ENCODE data around the gene TUBAL3. TPM values are rescaled to one million over a fixed set of nuclear protein-coding genes. Genes with fewer than 3 reads are reported as not detected.

TUBAL3 gene
- polyA plus RNA-seq, 1 donor (not counting 4 experiments of a cell fraction or from before 2014, with no cell fraction given), result 2.6 TPM

DNA sequence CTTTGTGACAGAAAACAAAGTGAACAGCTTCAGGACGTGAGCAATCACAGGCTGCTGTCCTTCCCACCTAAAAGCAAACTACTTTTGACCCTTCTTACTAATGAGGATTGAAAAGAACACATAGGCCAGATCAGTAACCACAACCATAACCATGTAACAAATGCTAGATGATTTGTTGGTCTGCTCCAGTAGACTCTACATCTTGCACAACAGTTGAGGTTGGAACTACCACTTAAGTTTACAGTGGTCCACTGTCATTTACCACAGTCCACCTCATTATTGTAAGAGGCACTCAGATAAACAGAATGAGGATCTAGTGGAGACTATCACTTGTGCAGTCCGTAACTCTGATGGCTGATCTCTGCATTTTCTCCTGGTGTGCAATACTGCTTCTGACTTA lies 35.6 kb upstream of the TUBAL3 start:
- no peaks in the 10 kb centered on the region for H4K20me1 ChIP-seq (ENCODE audit: control insufficient read depth, extremely low read depth, insufficient read depth, low read length)
- H3K27ac ChIP-seq (ENCODE audit: control insufficient read depth, insufficient read depth, low read length), result no peak overlapping the region
- no peaks in the 10 kb centered on the region for H3K4me1 ChIP-seq (ENCODE audit: control insufficient read depth, extremely low read depth, insufficient read depth, low read length)
- H3K4me3 ChIP-seq (ENCODE audit: control insufficient read depth in 2 of 3, extremely low read depth in 1 of 3, insufficient read depth in 2 of 3, low read depth in 1 of 3, low read length in 3 of 3), result no peak overlapping the region
- dilution Hi-C loops (cut with MboI; ENCODE audit: extremely low pct_ligation_motif_present, low sequenced_read_pairs), result no loop called here
- H3K9me3 ChIP-seq (ENCODE audit: control insufficient read depth, low read depth, low read length), result no peaks in the 10 kb centered on the region
- H3K36me3 ChIP-seq (ENCODE audit: control insufficient read depth in 2 of 2, extremely low read depth in 1 of 2, insufficient read depth in 2 of 2, low read length in 2 of 2), result peaks cover 0 to 4% of the 10 kb centered on the region in 2 experiments
- no peak overlapping the region for H2AFZ ChIP-seq (ENCODE audit: control insufficient read depth, low read length)
- DNase-seq (ENCODE audit: low read depth, low spot score) (no peak), FAIRE-seq (no peak)
- no peak overlapping the region for H3K4me2 ChIP-seq (ENCODE audit: control insufficient read depth, extremely low read depth, insufficient read depth, low read depth, low read length)
- H3K9ac ChIP-seq (ENCODE audit: control insufficient read depth, extremely low read depth, insufficient read depth, low read length), result no peak overlapping the region
- no peak for TF ChIP-seq EZH2 (IDR thresholded peaks at IDR 0.05; ENCODE audit: low read length)
- TF ChIP-seq, protein P1, sequence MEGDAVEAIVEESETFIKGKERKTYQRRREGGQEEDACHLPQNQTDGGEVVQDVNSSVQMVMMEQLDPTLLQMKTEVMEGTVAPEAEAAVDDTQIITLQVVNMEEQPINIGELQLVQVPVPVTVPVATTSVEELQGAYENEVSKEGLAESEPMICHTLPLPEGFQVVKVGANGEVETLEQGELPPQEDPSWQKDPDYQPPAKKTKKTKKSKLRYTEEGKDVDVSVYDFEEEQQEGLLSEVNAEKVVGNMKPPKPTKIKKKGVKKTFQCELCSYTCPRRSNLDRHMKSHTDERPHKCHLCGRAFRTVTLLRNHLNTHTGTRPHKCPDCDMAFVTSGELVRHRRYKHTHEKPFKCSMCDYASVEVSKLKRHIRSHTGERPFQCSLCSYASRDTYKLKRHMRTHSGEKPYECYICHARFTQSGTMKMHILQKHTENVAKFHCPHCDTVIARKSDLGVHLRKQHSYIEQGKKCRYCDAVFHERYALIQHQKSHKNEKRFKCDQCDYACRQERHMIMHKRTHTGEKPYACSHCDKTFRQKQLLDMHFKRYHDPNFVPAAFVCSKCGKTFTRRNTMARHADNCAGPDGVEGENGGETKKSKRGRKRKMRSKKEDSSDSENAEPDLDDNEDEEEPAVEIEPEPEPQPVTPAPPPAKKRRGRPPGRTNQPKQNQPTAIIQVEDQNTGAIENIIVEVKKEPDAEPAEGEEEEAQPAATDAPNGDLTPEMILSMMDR (optimal IDR thresholded peaks at IDR 0.05 in 1 of 3, IDR thresholded peaks at IDR 0.05 in 1 of 3, conservative IDR thresholded peaks at IDR 0.05 in 1 of 3; ENCODE audit: extremely low read depth in 1 of 3, insufficient read depth in 2 of 3, low read length in 3 of 3), result no peak
- H3K79me2 ChIP-seq (ENCODE audit: control insufficient read depth, insufficient read depth, low read length), result peaks cover 23% of the 10 kb centered on the region
- H3K27me3 ChIP-seq (ENCODE audit: control insufficient read depth, extremely low read depth, insufficient read depth, low read length), result no peaks in the 10 kb centered on the region
- H3K9me1 ChIP-seq (ENCODE audit: control insufficient read depth, extremely low read depth, insufficient read depth, low read length), result no peaks in the 10 kb centered on the region

DNA sequence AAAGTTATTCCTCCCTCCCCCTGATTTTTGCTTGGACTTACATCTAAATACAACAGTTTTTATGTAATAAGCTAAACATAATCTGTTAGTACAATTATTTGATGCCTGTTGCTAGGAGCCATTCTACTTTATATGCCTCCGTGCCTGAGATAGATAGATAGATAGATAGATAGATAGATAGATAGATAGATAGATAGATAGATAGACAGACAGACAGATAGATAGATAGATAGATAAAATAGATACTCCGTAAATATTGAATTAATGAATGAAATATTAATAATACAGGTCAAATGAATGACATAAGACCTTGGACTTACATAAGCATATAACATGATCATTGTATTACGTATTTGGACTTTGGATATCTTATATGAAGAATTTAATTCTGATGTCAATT lies 30.7 kb upstream of the TUBAL3 start:
- TF ChIP-seq, protein P1 (optimal IDR thresholded peaks at IDR 0.05 in 1 of 3, IDR thresholded peaks at IDR 0.05 in 1 of 3, conservative IDR thresholded peaks at IDR 0.05 in 1 of 3; ENCODE audit: extremely low read depth in 1 of 3, insufficient read depth in 2 of 3, low read length in 3 of 3), result no peak
- TF ChIP-seq EZH2 (IDR thresholded peaks at IDR 0.05; ENCODE audit: low read length), result no peak
- no peaks in the 10 kb centered on the region for H3K9me1 ChIP-seq (ENCODE audit: control insufficient read depth, extremely low read depth, insufficient read depth, low read length)
- dilution Hi-C loops (cut with MboI; ENCODE audit: extremely low pct_ligation_motif_present, low sequenced_read_pairs), result no loop called here
- no peak overlapping the region for H3K4me3 ChIP-seq (ENCODE audit: control insufficient read depth in 2 of 3, extremely low read depth in 1 of 3, insufficient read depth in 2 of 3, low read depth in 1 of 3, low read length in 3 of 3)
- H3K27ac ChIP-seq (ENCODE audit: control insufficient read depth, insufficient read depth, low read length), result no peak overlapping the region
- no peaks in the 10 kb centered on the region for H4K20me1 ChIP-seq (ENCODE audit: control insufficient read depth, extremely low read depth, insufficient read depth, low read length)
- FAIRE-seq (no peak), DNase-seq (ENCODE audit: low read depth, low spot score) (no peak)
- peaks cover 5% of the 10 kb centered on the region for H3K4me1 ChIP-seq (ENCODE audit: control insufficient read depth, extremely low read depth, insufficient read depth, low read length)
- H2AFZ ChIP-seq (ENCODE audit: control insufficient read depth, low read length), result no peak overlapping the region
- peaks cover 2% of the 10 kb centered on the region for H3K9me3 ChIP-seq (ENCODE audit: control insufficient read depth, low read depth, low read length)
- peaks cover 5% of the 10 kb centered on the region for H3K79me2 ChIP-seq (ENCODE audit: control insufficient read depth, insufficient read depth, low read length)
- no peak overlapping the region for H3K4me2 ChIP-seq (ENCODE audit: control insufficient read depth, extremely low read depth, insufficient read depth, low read depth, low read length)
- no peak overlapping the region for H3K9ac ChIP-seq (ENCODE audit: control insufficient read depth, extremely low read depth, insufficient read depth, low read length)
- no peaks in the 10 kb centered on the region for H3K27me3 ChIP-seq (ENCODE audit: control insufficient read depth, extremely low read depth, insufficient read depth, low read length)
- H3K36me3 ChIP-seq (ENCODE audit: control insufficient read depth in 2 of 2, extremely low read depth in 1 of 2, insufficient read depth in 2 of 2, low read length in 2 of 2), result no peaks in the 10 kb centered on the region
